SK-N-SH (cell line): ENCODE measurements around the gene TMEM63C. TPM values are rescaled to one million over a fixed set of nuclear protein-coding genes. Genes with fewer than 3 reads are reported as not detected.

Experiments
- CTCF ChIA-PET: fragments of 300-600, 350-600 bp; formaldehyde crosslinking; extraction: SDS; loops from one replicate; lab custom pipeline; 2021; lab: Yijun Ruan, JAX
- POLR2A ChIA-PET: fragments of 350-600 bp; sonication (Branson Sonifier 250); formaldehyde crosslinking; extraction: SDS; loops from one replicate; lab custom pipeline; 2020; ENCODE audit warnings: antibody characterized with exemption, inconsistent platforms; lab: Yijun Ruan, JAX
- DNase-seq: peaks from one replicate; pipeline ENCODE4 v3.0.0; 2012
- H2AFZ ChIP-seq: fragments of 200-600 bp; sonication (generic); 2 replicates; pipeline ENCODE4 v1.8.1; 2016; ENCODE audit warnings: antibody characterized with exemption, mild to moderate bottlenecking, low read depth
- H3F3A ChIP-seq: fragments of 200-600 bp; sonication (generic); replicated peaks from 2 replicates; pipeline ENCODE3; 2016; ENCODE audit warnings: antibody characterized with exemption, mild to moderate bottlenecking; ENCODE audit not compliant: insufficient read depth
- H3K27ac ChIP-seq, 2 experiments: fragments of 200-500 bp in 1 of 2; fragments of 200-600 bp in 1 of 2; sonication (Bioruptor generic) in 1 of 2; sonication (generic), shearing (Covaris generic) in 1 of 2; 2 replicates each; pipeline versions ENCODE4 v1.5.1 to v1.6.1; 2014 to 2016; ENCODE audit warnings: low read depth in 2 of 2, inconsistent platforms in 1 of 2, low read length in 1 of 2, mild to moderate bottlenecking in 1 of 2, mixed read lengths in 1 of 2
- H3K27me3 ChIP-seq: fragments of 200-600 bp; sonication (generic), shearing (Covaris generic); 2 replicates; pipeline ENCODE4 v1.6.1; 2016; ENCODE audit warnings: mixed run types; ENCODE audit not compliant: insufficient read depth
- H3K36me3 ChIP-seq, 2 experiments: fragments of 200-500 bp in 1 of 2; fragments of 200-600 bp in 1 of 2; sonication (Bioruptor generic) in 1 of 2; sonication (generic) in 1 of 2; replicated peaks in 1 of 2; 2 replicates each; pipeline versions ENCODE3 to v1.5.1; 2014 to 2016; ENCODE audit warnings: low read length in 1 of 2, mild to moderate bottlenecking in 1 of 2; ENCODE audit not compliant: insufficient read depth in 2 of 2, control insufficient read depth in 1 of 2
- H3K4me1 ChIP-seq, 2 experiments: fragments of 200-500 bp in 1 of 2; fragments of 200-600 bp in 1 of 2; sonication (Bioruptor generic) in 1 of 2; sonication (generic), shearing (Covaris generic) in 1 of 2; 2 replicates each; pipeline versions ENCODE4 v1.5.1 to v1.6.1; 2014 to 2016; ENCODE audit warnings: low read depth in 1 of 2, low read length in 1 of 2, mixed run types in 1 of 2; ENCODE audit not compliant: insufficient read depth in 2 of 2, control insufficient read depth in 1 of 2
- H3K4me2 ChIP-seq: fragments of 200-600 bp; sonication (generic), shearing (Covaris generic); 2 replicates; pipeline ENCODE4 v1.6.1; 2017; ENCODE audit warnings: mixed run types
- H3K4me3 ChIP-seq, 2 experiments: fragments of 200-500 bp in 1 of 2; fragments of 200-600 bp in 1 of 2; sonication (Bioruptor generic) in 1 of 2; sonication (generic), shearing (Covaris generic) in 1 of 2; 2 replicates each; pipeline versions ENCODE4 v1.5.1 to v1.8.1; 2014 to 2016; ENCODE audit warnings: low read depth in 2 of 2, inconsistent platforms in 1 of 2, low read length in 1 of 2, mild to moderate bottlenecking in 1 of 2, mixed read lengths in 1 of 2, moderate library complexity in 1 of 2
- H3K79me2 ChIP-seq: fragments of 200-600 bp; sonication (generic); 2 replicates; pipeline ENCODE4 v1.8.1; 2017; ENCODE audit warnings: mild to moderate bottlenecking; ENCODE audit not compliant: insufficient read depth
- H3K9ac ChIP-seq: fragments of 200-600 bp; sonication (generic); 2 replicates; pipeline ENCODE4 v1.6.1; 2017; ENCODE audit warnings: mixed run types
- H3K9me2 ChIP-seq: fragments of 200-600 bp; sonication (generic); 2 replicates; pipeline ENCODE4 v1.6.1; 2017; ENCODE audit warnings: mixed run types
- H3K9me3 ChIP-seq: fragments of 200-600 bp; sonication (generic); 2 replicates; pipeline ENCODE4 v1.6.1; 2017; ENCODE audit warnings: mixed run types, mild to moderate bottlenecking, moderate library complexity
- H4K20me1 ChIP-seq: fragments of 200-600 bp; sonication (generic); 2 replicates; pipeline ENCODE4 v1.6.1; 2017; ENCODE audit warnings: mild to moderate bottlenecking, mixed run types; ENCODE audit not compliant: insufficient read depth
- EP300 ChIP-seq, 2 experiments: IDR thresholded peaks; 2 replicates each; pipeline versions ENCODE4 v1.4.0 to v1.6.1; 2012; ENCODE audit warnings: borderline replicate concordance in 1 of 2, low read depth in 1 of 2, low read length in 1 of 2
- EZH2phosphoT487 ChIP-seq: fragments of 200-600 bp; sonication (generic); IDR thresholded peaks from 2 replicates; pipeline ENCODE4 v1.6.1; 2017; ENCODE audit warnings: low read depth, mixed run types, mild to moderate bottlenecking, antibody characterized with exemption, moderate library complexity, borderline replicate concordance
- FOXJ3 ChIP-seq: sonication (generic); formaldehyde crosslinking; IDR thresholded peaks from 2 replicates; pipeline ENCODE4 v1.5.1; 2020; ENCODE audit warnings: mild to moderate bottlenecking, missing genetic modification reagents
- FOXM1 ChIP-seq: IDR thresholded peaks from 2 replicates; pipeline ENCODE4 v1.4.0; 2012; ENCODE audit warnings: low read depth, mild to moderate bottlenecking
- GABPA ChIP-seq: IDR thresholded peaks from 2 replicates; pipeline ENCODE4 v1.4.0; 2012; ENCODE audit warnings: low read depth, mild to moderate bottlenecking
- IRF3 ChIP-seq: fragments of 150-350 bp; IDR thresholded peaks from 2 replicates; pipeline ENCODE4 v1.6.1; 2016; ENCODE audit warnings: mild to moderate bottlenecking, low read depth, low read length
- MAX ChIP-seq: IDR thresholded peaks from 2 replicates; pipeline ENCODE4 v1.4.0; 2012; ENCODE audit warnings: low read depth
- MXI1 ChIP-seq: IDR thresholded peaks from 2 replicates; pipeline ENCODE4 v1.6.1; 2012; ENCODE audit warnings: mild to moderate bottlenecking, low read depth, low read length, improper control_type of control experiment
- NRF1 ChIP-seq: IDR thresholded peaks from 2 replicates; pipeline ENCODE4 v1.6.1; 2012; ENCODE audit warnings: low read depth, mild to moderate bottlenecking, low read length
- RCOR1 ChIP-seq: fragments of 150-350 bp; IDR thresholded peaks from 2 replicates; pipeline ENCODE4 v1.6.1; 2017; ENCODE audit warnings: antibody characterized with exemption, low read length
- REST ChIP-seq: IDR thresholded peaks from 2 replicates; pipeline ENCODE4 v1.6.1; 2012; ENCODE audit warnings: mild to moderate bottlenecking, low read depth, low read length, moderate library complexity
- RFX5 ChIP-seq: IDR thresholded peaks from 2 replicates; pipeline ENCODE4 v1.6.1; 2012; ENCODE audit warnings: mild to moderate bottlenecking, improper control_type of control experiment, low read length
- SMC3 ChIP-seq: IDR thresholded peaks from 2 replicates; pipeline ENCODE4 v1.6.1; 2012; ENCODE audit warnings: low read depth, low read length, improper control_type of control experiment
- TCF12 ChIP-seq: IDR thresholded peaks from 2 replicates; pipeline ENCODE4 v1.4.0; 2012
- TEAD4 ChIP-seq: IDR thresholded peaks from 2 replicates; pipeline ENCODE4 v1.4.0; 2012; ENCODE audit warnings: mild to moderate bottlenecking, borderline replicate concordance; ENCODE audit not compliant: insufficient read depth
- YY1 ChIP-seq: IDR thresholded peaks from 2 replicates; pipeline ENCODE4 v1.4.0; 2012; ENCODE audit warnings: low read depth, mild to moderate bottlenecking
- WGBS: methylation state at CpG from one replicate; pipeline ENCODE4 v1.1.6; 2017; ENCODE audit warnings: low lambda C conversion rate; 5-methylcytosine and 5-hydroxymethylcytosine counted together
- polyA plus RNA-seq, 3 experiments: library from polyadenylated mRNA; depleted of rRNA; stranded (reverse); fragments of >200 nt; gene quantifications; 2 replicates each; pipeline ENCODE4 v1.2.3, GENCODE V29; 2012

TMEM63C gene
- polyA plus RNA-seq, 1 of the 3 experiments (the other 2 are of a cell fraction) = 0.25 TPM

- WGBS = no CpG with 5 or more reads among the region's 8 CpGs
Measured at GRCh38 chr14:77266336-77266735, 84.7 kb downstream of the TMEM63C start.

GRCh38 chr14:77267937-77268699, 86.5 kb downstream of the TMEM63C start:
- DNase-seq = no peak
- Histone ChIP-seq H3K9me3 (no peaks in the 10 kb centered on the region), H3F3A (no peaks in the 10 kb centered on the region), H3K79me2 (no peaks in the 10 kb centered on the region), H3K9ac (no peak overlapping the region), H3K27ac (no peak overlapping the region), H3K36me3 (no peaks in the 10 kb centered on the region), H3K27me3 (peaks cover 34% of the 10 kb centered on the region), H4K20me1 (no peaks in the 10 kb centered on the region), H3K4me2 (no peak overlapping the region), H3K9me2 (no peaks in the 10 kb centered on the region), H3K4me3 (no peak overlapping the region), H3K4me1 (no peaks in the 10 kb centered on the region; a peak in 1 of 4 replicates), H2AFZ (no peak overlapping the region)
- ChIA-PET CTCF (interaction anchor here (1.1 to 2.5 kb wide), 4 partner anchors 8 to 56 kb away, joined by 3 to 12 read pairs (median 4); no protein-coding TSS in a partner anchor), POLR2A (no interaction called here)
- 60% methylated on average over 5 of the region's 5 CpGs for WGBS
- TF ChIP-seq IRF3 (no peak), FOXM1 (no peak), FOXJ3 (CRISPR knock-in tag) (no peak), SMC3 (no peak), TCF12 (no peak), GABPA (no peak), EP300 (IDR thresholded peaks at IDR 0.05; ENCODE audit: borderline replicate concordance in 1 of 2, low read depth in 1 of 2, low read length in 1 of 2) (no peak), EZH2phosphoT487 (no peak)

More at GRCh38 chr14:77266336-77266735, 84.7 kb downstream of the TMEM63C start:
- H3K9me2 ChIP-seq = no peaks in the 10 kb centered on the region
- H3K36me3 ChIP-seq = no peaks in the 10 kb centered on the region
- H3K4me1 ChIP-seq = no peaks in the 10 kb centered on the region; a peak in 1 of 4 replicates
- no peak overlapping the region for H2AFZ ChIP-seq
- no peaks in the 10 kb centered on the region for H4K20me1 ChIP-seq
- CTCF ChIA-PET = interaction anchor here (0.7 to 1.4 kb wide), 2 partner anchors 34 to 127 kb away, joined by 3 to 4 read pairs; no protein-coding TSS in a partner anchor
- H3K9me3 ChIP-seq = no peaks in the 10 kb centered on the region
- no peak overlapping the region for H3K27ac ChIP-seq
- TF ChIP-seq MXI1 (no peak), NRF1 (no peak), RFX5 (no peak), TEAD4 (no peak), REST (no peak), FOXM1 (no peak), FOXJ3 (CRISPR knock-in tag) (no peak), YY1 (no peak), RCOR1 (no peak), MAX (no peak)
- H3K4me2 ChIP-seq = no peak overlapping the region
- POLR2A ChIA-PET = no interaction called here
- H3F3A ChIP-seq = no peaks in the 10 kb centered on the region
- H3K27me3 ChIP-seq = peaks cover 34% of the 10 kb centered on the region
- DNase-seq = no peak
- no peak overlapping the region for H3K9ac ChIP-seq
- no peaks in the 10 kb centered on the region for H3K79me2 ChIP-seq
- no peak overlapping the region for H3K4me3 ChIP-seq
